Measurements from ENCODE around the gene TAF9. TPM values are rescaled to one million over a fixed set of nuclear protein-coding genes. Genes with fewer than 3 reads are reported as not detected.
"Not testable (repeated sequence)": the region's sequence is repeated elsewhere in the genome, so short reads cannot be mapped to it uniquely, and the experiment has no call there.

The TAF9 gene
- total RNA-seq, 2 donors from 2014 or later: 8.6 to 24.9 TPM

DNA sequence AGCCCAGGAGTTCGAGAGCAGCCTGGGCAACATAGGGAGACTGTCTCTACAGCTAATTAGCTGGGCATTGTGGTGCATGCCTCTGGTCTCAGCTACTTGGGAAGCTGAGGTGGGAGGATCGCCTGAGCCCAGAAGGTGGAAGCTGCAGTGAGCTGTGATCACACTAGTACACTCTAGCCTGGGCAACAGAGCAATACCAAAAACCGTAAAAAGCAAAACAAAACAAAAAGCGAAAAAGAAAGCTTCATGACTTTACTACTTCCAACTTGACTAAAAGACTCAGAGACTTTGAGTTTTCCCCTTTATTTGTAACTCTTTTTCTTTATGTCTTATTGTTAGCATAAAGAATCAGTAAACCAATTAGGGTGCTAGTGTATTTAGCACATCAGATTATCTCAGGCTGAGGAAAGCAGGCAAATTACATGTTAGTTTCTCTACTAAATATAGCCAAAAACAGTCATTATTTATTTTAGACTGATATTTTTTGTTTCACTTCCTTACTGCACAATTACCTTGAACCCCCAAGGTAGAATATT is 5.7 kb upstream of the TAF9 start:
- intact Hi-C loops (cut with DNase I): no loop called here
- no peak for ATAC-seq
- DNase-seq: no peak
- no peak for TF ChIP-seq POLR2A (IDR thresholded peaks at IDR 0.05)
- TF ChIP-seq, protein P1, sequence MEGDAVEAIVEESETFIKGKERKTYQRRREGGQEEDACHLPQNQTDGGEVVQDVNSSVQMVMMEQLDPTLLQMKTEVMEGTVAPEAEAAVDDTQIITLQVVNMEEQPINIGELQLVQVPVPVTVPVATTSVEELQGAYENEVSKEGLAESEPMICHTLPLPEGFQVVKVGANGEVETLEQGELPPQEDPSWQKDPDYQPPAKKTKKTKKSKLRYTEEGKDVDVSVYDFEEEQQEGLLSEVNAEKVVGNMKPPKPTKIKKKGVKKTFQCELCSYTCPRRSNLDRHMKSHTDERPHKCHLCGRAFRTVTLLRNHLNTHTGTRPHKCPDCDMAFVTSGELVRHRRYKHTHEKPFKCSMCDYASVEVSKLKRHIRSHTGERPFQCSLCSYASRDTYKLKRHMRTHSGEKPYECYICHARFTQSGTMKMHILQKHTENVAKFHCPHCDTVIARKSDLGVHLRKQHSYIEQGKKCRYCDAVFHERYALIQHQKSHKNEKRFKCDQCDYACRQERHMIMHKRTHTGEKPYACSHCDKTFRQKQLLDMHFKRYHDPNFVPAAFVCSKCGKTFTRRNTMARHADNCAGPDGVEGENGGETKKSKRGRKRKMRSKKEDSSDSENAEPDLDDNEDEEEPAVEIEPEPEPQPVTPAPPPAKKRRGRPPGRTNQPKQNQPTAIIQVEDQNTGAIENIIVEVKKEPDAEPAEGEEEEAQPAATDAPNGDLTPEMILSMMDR (IDR thresholded peaks at IDR 0.05): no peak
- H3K27ac ChIP-seq: no peak overlapping the region
- H3K9me3 ChIP-seq: no peaks in the 10 kb centered on the region
- 88 to 96% methylated on average over 4 of the region's 4 CpGs for WGBS, 2 donors
- no peaks in the 10 kb centered on the region for H3K27me3 ChIP-seq
- H3K36me3 ChIP-seq (replicated peaks in 1 of 2; ENCODE audit: insufficient read depth in 1 of 2, low read depth in 2 of 2): peaks cover 0 to 1% of the 10 kb centered on the region in 2 donors
- peaks cover 12% of the 10 kb centered on the region for H3K4me1 ChIP-seq
- no peak overlapping the region for H3K4me3 ChIP-seq

DNA sequence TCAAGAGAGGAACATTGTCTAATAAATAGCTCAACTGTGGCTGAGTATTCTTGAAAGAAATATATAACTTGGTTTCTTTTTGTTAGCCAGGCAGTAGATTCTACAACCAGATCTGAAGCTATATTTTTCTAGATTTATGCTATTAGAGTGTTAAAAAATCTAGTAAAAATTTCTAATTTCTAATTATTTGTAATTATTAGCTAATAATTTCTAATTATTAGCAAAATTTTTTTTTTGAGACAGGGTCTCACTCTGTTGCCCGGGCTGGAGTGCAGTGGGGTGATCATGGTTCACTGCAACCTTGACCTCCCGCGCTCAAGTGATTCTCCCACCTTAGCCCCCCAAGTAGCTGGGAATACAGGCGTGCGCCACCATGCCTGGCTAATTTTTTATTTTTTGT is 3.1 kb upstream of the TAF9 start:
- Histone ChIP-seq H3K4me3 (no peak overlapping the region), H3K27me3 (no peaks in the 10 kb centered on the region), H3K4me1 (peaks cover 25% of the 10 kb centered on the region), H3K9me3 (no peaks in the 10 kb centered on the region), H3K36me3 (replicated peaks in 1 of 2; ENCODE audit: insufficient read depth in 1 of 2, low read depth in 2 of 2) (peaks cover 0 to 1% of the 10 kb centered on the region in 2 donors), H3K27ac (no peak overlapping the region)
- intact Hi-C loops (cut with DNase I): no loop called here
- TF ChIP-seq, protein P1 (IDR thresholded peaks at IDR 0.05): no peak
- no peak for TF ChIP-seq POLR2A (IDR thresholded peaks at IDR 0.05)
- WGBS, 2 donors: 93% methylated on average over 5 of the region's 5 CpGs
- DNase-seq (no peak), ATAC-seq (no peak)

DNA sequence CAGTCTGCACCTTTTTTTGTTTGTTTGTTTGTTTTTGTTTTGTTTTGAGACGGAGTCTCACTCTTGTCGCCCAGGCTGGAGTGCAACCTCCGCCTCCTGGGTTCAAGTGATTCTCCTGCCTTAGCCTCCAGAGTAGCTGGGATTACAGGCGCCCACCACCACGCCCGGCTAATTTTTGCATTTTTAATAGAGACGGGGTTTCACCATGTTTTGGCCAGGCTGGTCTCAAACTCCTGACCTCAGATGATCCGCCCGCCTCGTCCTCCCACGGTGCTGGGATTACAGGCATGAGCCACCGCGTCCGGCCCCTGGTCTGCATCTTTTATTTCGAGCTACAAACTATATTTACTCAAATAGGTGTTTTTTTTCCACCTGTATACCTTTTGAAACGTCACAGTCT is 1.0 kb upstream of the TAF9 start:
- H3K36me3 ChIP-seq (replicated peaks in 1 of 2; ENCODE audit: insufficient read depth in 1 of 2, low read depth in 2 of 2); H3K27me3 ChIP-seq; DNase-seq; H3K9me3 ChIP-seq; ATAC-seq; intact Hi-C loops (cut with DNase I): not testable (repeated sequence)
- peak overlapping the region in 3 of 4 donors; percentile 91 to 100 (median 99) for H3K27ac ChIP-seq
- H3K4me3 ChIP-seq: peak overlapping the region; percentile 62 to 81
- H3K4me1 ChIP-seq: peaks cover 25% of the 10 kb centered on the region
- WGBS, 2 donors: 1 to 2% methylated on average over 16 of the region's 16 CpGs

DNA sequence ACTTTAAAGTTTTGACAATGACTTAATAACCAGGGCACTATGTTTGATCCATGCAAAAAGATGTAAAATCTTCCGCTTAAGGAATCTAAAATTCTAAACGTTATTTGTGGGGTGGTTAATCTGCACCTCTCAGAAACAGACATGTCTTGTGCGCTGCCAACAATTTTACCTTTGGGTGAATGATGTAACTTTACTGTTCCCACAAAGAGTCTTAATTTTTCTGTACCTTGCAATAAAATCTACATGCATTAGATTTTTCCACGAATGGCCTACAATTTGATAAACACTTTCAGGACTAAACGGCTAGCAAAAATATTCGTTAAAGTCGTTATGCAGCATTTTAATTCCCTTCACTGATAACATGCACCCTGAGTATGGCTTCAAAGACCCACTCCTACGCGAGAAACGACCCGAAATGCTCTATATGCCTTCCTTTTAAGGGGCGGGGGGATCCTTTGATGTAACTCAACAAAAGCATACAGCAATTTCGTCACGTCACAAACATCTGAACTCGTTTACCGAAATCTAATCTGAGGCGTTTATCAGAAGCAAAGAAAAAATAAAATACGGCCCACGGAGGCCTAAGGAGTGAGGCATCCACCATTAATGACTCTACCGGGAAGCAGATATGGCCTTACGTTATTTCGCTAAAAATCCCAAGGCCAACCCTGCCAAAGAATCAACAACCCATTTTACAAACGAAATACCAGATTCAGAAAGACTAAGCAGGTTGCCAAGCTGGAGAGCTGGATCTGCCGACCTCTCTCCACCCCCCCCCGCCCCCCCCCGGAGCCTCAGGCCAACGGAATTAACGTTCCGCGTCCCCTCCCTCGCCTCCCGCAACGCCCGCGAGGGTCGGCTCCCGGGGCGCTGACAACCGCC is 621 bp downstream of the TAF9 start:
- ATAC-seq (peak; percentile 51), DNase-seq (no peak)
- no peaks in the 10 kb centered on the region for H3K9me3 ChIP-seq
- peaks cover 25% of the 10 kb centered on the region for H3K4me1 ChIP-seq
- H3K27me3 ChIP-seq: no peaks in the 10 kb centered on the region
- H3K27ac ChIP-seq: peak overlapping the region; percentile 91 to 100 (median 98)
- H3K4me3 ChIP-seq: peak overlapping the region; percentile 62 to 81
- TF ChIP-seq POLR2A (IDR thresholded peaks at IDR 0.05): no peak
- TF ChIP-seq, protein P1 (IDR thresholded peaks at IDR 0.05): no peak
- peaks cover 4 to 9% of the 10 kb centered on the region in 2 donors for H3K36me3 ChIP-seq (replicated peaks in 1 of 2; ENCODE audit: insufficient read depth in 1 of 2, low read depth in 2 of 2)
- intact Hi-C loops (cut with DNase I): no loop called here
- 3% methylated on average over 22 to 26 of the region's 39 CpGs for WGBS, 2 donors

DNA sequence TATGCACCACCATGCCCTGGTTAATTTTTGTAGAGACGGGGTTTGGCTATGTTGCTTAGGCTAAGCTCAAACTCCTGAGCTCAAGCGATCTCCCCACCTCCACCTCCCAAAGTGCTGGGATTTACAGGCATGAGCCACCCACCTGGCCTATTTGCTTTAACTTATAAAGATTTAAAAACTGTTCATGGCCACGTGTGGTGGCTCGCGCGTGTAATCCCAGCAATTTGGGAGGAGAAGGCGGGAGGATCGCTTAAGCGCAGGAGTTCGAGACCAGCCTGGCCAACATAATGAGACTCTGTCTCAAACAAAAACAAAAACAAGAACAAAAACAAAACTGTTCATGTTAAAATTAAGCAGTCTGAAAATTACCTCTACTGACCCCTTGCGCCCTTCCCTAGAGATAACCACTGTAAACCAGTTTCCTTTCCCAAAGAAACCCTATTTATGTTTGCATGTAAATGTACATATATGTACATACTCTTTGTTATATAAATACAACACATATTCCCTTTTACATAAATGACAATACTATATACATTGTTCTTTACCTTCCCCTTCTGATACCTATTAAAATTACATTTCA is 1.5 kb downstream of the TAF9 start:
- no peak for TF ChIP-seq POLR2A (IDR thresholded peaks at IDR 0.05)
- TF ChIP-seq, protein P1 (IDR thresholded peaks at IDR 0.05): no peak
- intact Hi-C loops (cut with DNase I): no loop called here
- H3K36me3 ChIP-seq (replicated peaks in 1 of 2; ENCODE audit: insufficient read depth in 1 of 2, low read depth in 2 of 2): peaks cover 4 to 9% of the 10 kb centered on the region in 2 donors
- 86 to 92% methylated on average over 11 of the region's 11 CpGs for WGBS, 2 donors
- ATAC-seq (no peak), DNase-seq (no peak)
- no peaks in the 10 kb centered on the region for H3K27me3 ChIP-seq
- H3K4me1 ChIP-seq: peaks cover 25% of the 10 kb centered on the region
- H3K27ac ChIP-seq: no peak overlapping the region
- no peaks in the 10 kb centered on the region for H3K9me3 ChIP-seq
- H3K4me3 ChIP-seq: no peak overlapping the region
